Islet precursor cell (in vitro differentiated cells): ENCODE data around the gene C17orf50.

Experiments
- DNase-seq: peaks from one replicate; pipeline ENCODE4 v3.0.0-alpha.2; 2018

C17orf50 gene

GRCh38 chr17:35760587-35760986, at the start of gene C17orf50:
Gene C17orf50, plus strand, starts transcription at chr17:35760887. Its CDS starts 55 bp downstream, at chr17:35760942.
- no peak for DNase-seq

GRCh38 chr17:35710950-35711349, 49.7 kb upstream of the C17orf50 start:
- DNase-seq, result no peak

- DNase-seq, result peak; percentile 90
Observed at GRCh38 chr17:35713069-35713728, 47.5 kb upstream of the C17orf50 start.

GRCh38 chr17:35714988-35715387, 45.7 kb upstream of the C17orf50 start:
- no peak for DNase-seq

- no peak for DNase-seq
Observed at GRCh38 chr17:35715416-35715815, 45.3 kb upstream of the C17orf50 start.

- DNase-seq, result no peak
Observed at GRCh38 chr17:35716173-35716572, 44.5 kb upstream of the C17orf50 start.

GRCh38 chr17:35716897-35717465, 43.7 kb upstream of the C17orf50 start:
- no peak for DNase-seq

- DNase-seq, result no peak
Observed at GRCh38 chr17:35717475-35717874, 43.2 kb upstream of the C17orf50 start.

- DNase-seq, result no peak
Observed at GRCh38 chr17:35723735-35724134, 37.0 kb upstream of the C17orf50 start.

GRCh38 chr17:35725058-35725457, 35.6 kb upstream of the C17orf50 start:
- no peak for DNase-seq

GRCh38 chr17:35725802-35726126, 34.9 kb upstream of the C17orf50 start:
- DNase-seq, result peak; percentile 63

- peak; percentile 93 for DNase-seq
Observed at GRCh38 chr17:35726127-35726952, 34.3 kb upstream of the C17orf50 start.

- DNase-seq, result no peak
Observed at GRCh38 chr17:35726953-35727460, 33.7 kb upstream of the C17orf50 start.

GRCh38 chr17:35727635-35728034, 33.1 kb upstream of the C17orf50 start:
- peak; percentile 56 for DNase-seq

- peak; percentile 52 for DNase-seq
Observed at GRCh38 chr17:35728551-35728950, 32.1 kb upstream of the C17orf50 start.

- peak; percentile 51 for DNase-seq
Observed at GRCh38 chr17:35729405-35729833, 31.3 kb upstream of the C17orf50 start.

- peak; percentile 70 for DNase-seq
Observed at GRCh38 chr17:35730400-35731005, 30.2 kb upstream of the C17orf50 start.

GRCh38 chr17:35731239-35731916, 29.3 kb upstream of the C17orf50 start, which contains the start of gene RASL10B:
Gene RASL10B, plus strand, starts transcription at chr17:35731639. Its CDS starts 3,546 bp downstream, at chr17:35735185.
- peak; percentile 89 for DNase-seq

GRCh38 chr17:35731917-35732805, 28.5 kb upstream of the C17orf50 start:
- peak; percentile 81 for DNase-seq

- peak; percentile 55 for DNase-seq
Observed at GRCh38 chr17:35732806-35733136, 27.9 kb upstream of the C17orf50 start.

- DNase-seq, result peak; percentile 93
Observed at GRCh38 chr17:35733366-35733765, 27.3 kb upstream of the C17orf50 start.

- DNase-seq, result peak; percentile 40
Observed at GRCh38 chr17:35734396-35734795, 26.3 kb upstream of the C17orf50 start.
